Astrocyte (in vitro differentiated cells and primary cell): ENCODE measurements around the gene ERG. TPM values are rescaled to one million over a fixed set of nuclear protein-coding genes. Genes with fewer than 3 reads are reported as not detected.

Experiments used
- DNase-seq: peaks from one replicate; pipeline ENCODE4 v3.0.0-alpha.2; 2010; ENCODE audit warnings: low read depth
- FAIRE-seq: peaks from 2 replicates; lab custom pipeline; 2011; peaks lifted over from hg19 to GRCh38; lab: Jason Lieb, UNC
- H2AFZ ChIP-seq: 2 replicates; pipeline ENCODE4 v1.6.0; 2012; ENCODE audit warnings: low read depth, low read length, inconsistent platforms
- H3K27ac ChIP-seq: 2 replicates; pipeline ENCODE4 v1.5.1; 2011; ENCODE audit warnings: low read depth, low read length, inconsistent platforms
- H3K27me3 ChIP-seq: 2 replicates; pipeline ENCODE4 v1.6.0; 2011; ENCODE audit warnings: low read length, inconsistent platforms; ENCODE audit not compliant: insufficient read depth
- H3K36me3 ChIP-seq: 2 replicates; pipeline ENCODE4 v1.5.1; 2011; ENCODE audit warnings: low read length, inconsistent platforms; ENCODE audit not compliant: insufficient read depth
- H3K4me1 ChIP-seq: 2 replicates; pipeline ENCODE4 v1.5.1; 2011; ENCODE audit warnings: low read length, inconsistent platforms; ENCODE audit not compliant: insufficient read depth
- H3K4me2 ChIP-seq: 2 replicates; pipeline ENCODE4 v1.6.0; 2012; ENCODE audit warnings: low read length, inconsistent platforms
- H3K4me3 ChIP-seq: 2 replicates; pipeline ENCODE4 v1.5.1; 2011; ENCODE audit warnings: low read depth, mild to moderate bottlenecking, low read length, inconsistent platforms; ENCODE audit not compliant: insufficient read depth
- H3K79me2 ChIP-seq: 2 replicates; pipeline ENCODE4 v1.6.0; 2012; ENCODE audit warnings: mild to moderate bottlenecking, low read length, inconsistent platforms; ENCODE audit not compliant: insufficient read depth
- H3K9ac ChIP-seq: 2 replicates; pipeline ENCODE4 v1.6.0; 2012; ENCODE audit warnings: mild to moderate bottlenecking, low read length, inconsistent platforms
- H3K9me3 ChIP-seq: 2 replicates; pipeline ENCODE4 v1.5.1; 2012; ENCODE audit warnings: low read depth, mild to moderate bottlenecking, low read length, inconsistent platforms; ENCODE audit not compliant: insufficient read depth
- H4K20me1 ChIP-seq: 2 replicates; pipeline ENCODE4 v1.6.0; 2012; ENCODE audit warnings: low read length, inconsistent platforms; ENCODE audit not compliant: insufficient read depth
- H3K27ac Mint-ChIP-seq: one replicate; pipeline ENCODE4 v1.8.0; 2021; ENCODE audit warnings: mild to moderate bottlenecking, mixed read lengths; ENCODE audit not compliant: unreplicated experiment
- H3K27me3 Mint-ChIP-seq: one replicate; pipeline ENCODE4 v1.8.0; 2021; ENCODE audit warnings: low read depth, mixed read lengths; ENCODE audit not compliant: unreplicated experiment
- H3K36me3 Mint-ChIP-seq: one replicate; pipeline ENCODE4 v1.8.0; 2021; ENCODE audit warnings: low read depth, mixed read lengths; ENCODE audit not compliant: unreplicated experiment
- H3K4me1 Mint-ChIP-seq: one replicate; pipeline ENCODE4 v1.8.0; 2021; ENCODE audit warnings: low read depth, mixed read lengths; ENCODE audit not compliant: unreplicated experiment
- H3K4me3 Mint-ChIP-seq: one replicate; pipeline ENCODE4 v1.8.0; 2021; ENCODE audit warnings: mild to moderate bottlenecking, moderate library complexity, mixed read lengths; ENCODE audit not compliant: unreplicated experiment
- H3K9me3 Mint-ChIP-seq: one replicate; pipeline ENCODE4 v1.8.0; 2021; ENCODE audit warnings: mild to moderate bottlenecking, mixed read lengths; ENCODE audit not compliant: unreplicated experiment
- CTCF ChIP-seq: IDR thresholded peaks from 2 replicates; pipeline ENCODE4 v1.5.1; 2011; ENCODE audit warnings: low read depth, mild to moderate bottlenecking, inconsistent platforms, low read length, moderate library complexity; ENCODE audit not compliant: insufficient read depth
- EZH2 ChIP-seq: IDR thresholded peaks from 2 replicates; pipeline ENCODE4 v1.6.1; 2012; ENCODE audit warnings: mild to moderate bottlenecking, low read length, inconsistent platforms; ENCODE audit not compliant: insufficient read depth
- total RNA-seq: library from RNA; stranded (reverse); gene quantifications from 2 replicates; pipeline ENCODE4 v1.2.1, GENCODE V29; 2021

ERG gene
- total RNA-seq, 1 donor from 2014 or later: 0.84 TPM

GRCh38 chr21:38428211-38428610, 70.1 kb downstream of the ERG start:
- Histone ChIP-seq H3K27me3 (no peaks in the 10 kb centered on the region), H3K79me2 (no peaks in the 10 kb centered on the region), H3K36me3 (no peaks in the 10 kb centered on the region), H3K9me3 (no peaks in the 10 kb centered on the region), H3K9ac (no peak overlapping the region), H3K27ac (no peak overlapping the region), H4K20me1 (no peaks in the 10 kb centered on the region), H2AFZ (no peak overlapping the region), H3K4me2 (no peak overlapping the region), H3K4me3 (no peak overlapping the region), H3K4me1 (no peaks in the 10 kb centered on the region)
- Mint-ChIP-seq H3K9me3 (no peaks in the 10 kb centered on the region), H3K27ac (no peak overlapping the region), H3K27me3 (peaks cover 12% of the 10 kb centered on the region), H3K36me3 (no peaks in the 10 kb centered on the region), H3K4me3 (no peak overlapping the region), H3K4me1 (peaks cover 3% of the 10 kb centered on the region)
- TF ChIP-seq CTCF (no peak), EZH2 (no peak)
- DNase-seq: no peak
- FAIRE-seq: no peak

- H3K4me3 Mint-ChIP-seq: no peak overlapping the region
- Histone ChIP-seq H2AFZ (no peak overlapping the region), H3K36me3 (no peaks in the 10 kb centered on the region), H3K9ac (no peak overlapping the region), H3K9me3 (no peaks in the 10 kb centered on the region), H4K20me1 (no peaks in the 10 kb centered on the region), H3K4me2 (no peak overlapping the region), H3K4me3 (no peak overlapping the region), H3K27ac (no peak overlapping the region), H3K79me2 (no peaks in the 10 kb centered on the region), H3K27me3 (no peaks in the 10 kb centered on the region), H3K4me1 (no peaks in the 10 kb centered on the region)
- H3K27ac Mint-ChIP-seq: no peak overlapping the region
- TF ChIP-seq CTCF: no peak
- no peak for TF ChIP-seq EZH2
- H3K9me3 Mint-ChIP-seq: no peaks in the 10 kb centered on the region
- FAIRE-seq (no peak), DNase-seq (no peak)
- H3K4me1 Mint-ChIP-seq: no peaks in the 10 kb centered on the region
- H3K27me3 Mint-ChIP-seq: peaks cover 19% of the 10 kb centered on the region
- no peaks in the 10 kb centered on the region for H3K36me3 Mint-ChIP-seq
These were observed 73.8 kb downstream of the ERG start for GRCh38 chr21:38424305-38425019.

- Histone ChIP-seq H3K27ac (no peak overlapping the region), H4K20me1 (no peaks in the 10 kb centered on the region), H3K9me3 (no peaks in the 10 kb centered on the region), H3K9ac (no peak overlapping the region), H3K4me1 (no peaks in the 10 kb centered on the region), H3K36me3 (no peaks in the 10 kb centered on the region), H3K4me2 (no peak overlapping the region), H3K79me2 (no peaks in the 10 kb centered on the region), H3K27me3 (no peaks in the 10 kb centered on the region), H2AFZ (no peak overlapping the region), H3K4me3 (no peak overlapping the region)
- no peak for DNase-seq
- no peak for TF ChIP-seq CTCF
- TF ChIP-seq EZH2: no peak
- Mint-ChIP-seq H3K9me3 (no peaks in the 10 kb centered on the region), H3K27ac (no peak overlapping the region), H3K4me1 (no peaks in the 10 kb centered on the region), H3K4me3 (no peak overlapping the region), H3K27me3 (peaks cover 14% of the 10 kb centered on the region), H3K36me3 (no peaks in the 10 kb centered on the region)
- FAIRE-seq: no peak
These were observed 76.2 kb downstream of the ERG start for GRCh38 chr21:38422082-38422481.
